ENCODE measurements around the gene MAST4.
"Not testable (repeated sequence)": the region's sequence is repeated elsewhere in the genome, so short reads cannot be mapped to it uniquely, and the experiment has no call there.

MAST4 gene

DNA sequence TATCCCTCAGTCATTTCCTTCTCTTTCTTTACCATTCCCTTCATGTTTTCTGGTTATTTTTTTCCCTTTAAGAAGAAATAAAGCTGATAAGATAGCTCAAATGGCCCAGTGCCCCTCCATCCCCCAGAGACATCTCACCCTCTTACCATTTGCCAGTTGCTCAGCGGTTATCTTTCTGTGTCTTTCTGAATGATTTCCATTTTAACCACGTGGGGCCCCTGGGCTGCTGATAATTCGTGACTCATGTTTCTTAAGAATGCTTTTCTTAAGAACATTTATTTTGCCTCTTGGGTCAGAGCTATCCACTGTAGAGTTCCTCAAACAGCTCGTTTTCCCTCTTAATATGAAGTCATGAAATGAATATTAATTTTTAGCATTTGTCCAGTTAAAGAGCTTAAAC lies 147.8 kb downstream of the MAST4 start:
- DNase-seq (ENCODE audit: low spot score) = no peak

DNA sequence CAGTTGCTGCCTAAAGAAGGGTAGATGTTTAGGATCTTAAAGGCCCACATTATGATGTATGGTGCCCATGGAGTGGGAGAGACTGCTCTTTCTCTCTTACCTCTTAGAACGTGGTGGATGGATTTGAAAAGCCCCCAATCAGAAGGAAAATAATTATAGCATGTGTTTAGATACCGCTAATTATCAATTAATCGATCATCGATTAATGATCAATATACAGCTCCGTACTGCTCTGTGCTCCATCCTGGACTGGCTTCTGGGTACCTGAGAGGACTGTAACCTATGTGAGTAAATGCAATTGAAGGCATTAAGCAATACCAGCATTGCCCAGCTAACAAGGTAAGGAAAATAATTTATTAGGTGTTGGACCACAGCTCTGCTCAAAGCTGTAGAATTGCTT lies 149.1 kb downstream of the MAST4 start:
- no peak for DNase-seq (ENCODE audit: low spot score)

DNA sequence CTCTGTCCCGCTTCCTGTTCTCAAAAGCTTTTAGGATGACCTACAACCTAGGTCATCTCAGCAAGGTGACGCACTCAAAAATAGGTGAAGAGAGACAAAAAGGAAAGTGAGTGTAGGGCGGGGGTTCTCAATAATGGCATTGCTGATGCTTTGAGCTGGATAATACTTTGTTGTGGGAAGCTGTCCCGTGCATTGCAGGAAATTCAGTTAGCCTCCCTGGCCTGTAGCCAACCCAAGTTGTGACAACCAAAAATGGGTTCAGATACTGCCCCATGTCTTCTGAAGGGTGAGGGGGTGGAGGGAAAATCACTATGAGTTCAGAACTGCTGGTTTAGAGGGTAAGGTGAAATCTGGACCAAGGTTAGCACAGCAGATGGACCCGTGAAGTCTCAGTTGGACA lies 151.4 kb downstream of the MAST4 start:
- DNase-seq (ENCODE audit: low spot score) = no peak

DNA sequence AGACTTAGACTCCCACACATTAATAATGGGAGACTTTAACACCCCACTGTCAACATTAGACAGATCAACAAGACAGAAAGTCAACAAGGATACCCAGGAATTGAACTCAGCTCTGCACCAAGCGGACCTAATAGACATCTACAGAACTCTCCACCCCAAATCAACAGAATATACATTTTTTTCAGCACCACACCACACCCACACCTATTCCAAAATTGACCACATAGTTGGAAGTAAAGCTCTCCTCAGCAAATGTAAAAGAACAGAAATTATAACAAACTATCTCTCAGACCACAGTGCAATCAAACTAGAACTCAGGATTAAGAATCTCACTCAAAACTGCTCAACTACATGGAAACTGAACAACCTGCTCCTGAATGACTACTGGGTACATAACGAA lies 156.5 kb downstream of the MAST4 start:
- DNase-seq (ENCODE audit: low spot score) = not testable (repeated sequence)

DNA sequence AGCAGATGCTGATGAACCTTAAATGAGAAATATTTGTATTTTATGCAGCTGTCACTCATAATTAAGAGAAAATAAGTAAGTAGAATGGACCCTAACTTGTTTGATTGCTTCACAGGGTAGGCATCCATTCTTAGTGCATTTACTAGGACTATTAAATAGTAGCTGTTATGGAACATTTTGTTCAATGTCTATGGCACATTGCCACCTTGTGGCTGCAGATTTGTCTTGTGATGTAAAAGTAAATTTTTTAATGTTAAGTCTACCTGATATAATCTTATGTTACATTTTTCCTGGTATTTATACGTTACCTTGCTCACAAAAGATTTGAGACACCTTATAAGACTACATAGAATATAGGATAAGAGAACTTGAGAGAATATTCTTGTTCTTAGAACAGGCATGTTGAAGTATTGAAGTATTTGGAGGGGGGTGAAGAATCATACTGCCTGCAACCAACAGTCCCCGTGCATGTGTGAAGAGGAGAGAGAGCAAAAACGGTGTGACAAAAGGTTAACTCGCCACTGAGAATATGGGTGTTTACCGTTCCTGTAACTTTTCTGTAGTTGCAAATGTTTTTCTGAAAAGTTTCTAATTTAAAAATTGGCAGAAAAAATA lies 161.1 kb downstream of the MAST4 start:
- no peak for DNase-seq (ENCODE audit: low spot score)

DNA sequence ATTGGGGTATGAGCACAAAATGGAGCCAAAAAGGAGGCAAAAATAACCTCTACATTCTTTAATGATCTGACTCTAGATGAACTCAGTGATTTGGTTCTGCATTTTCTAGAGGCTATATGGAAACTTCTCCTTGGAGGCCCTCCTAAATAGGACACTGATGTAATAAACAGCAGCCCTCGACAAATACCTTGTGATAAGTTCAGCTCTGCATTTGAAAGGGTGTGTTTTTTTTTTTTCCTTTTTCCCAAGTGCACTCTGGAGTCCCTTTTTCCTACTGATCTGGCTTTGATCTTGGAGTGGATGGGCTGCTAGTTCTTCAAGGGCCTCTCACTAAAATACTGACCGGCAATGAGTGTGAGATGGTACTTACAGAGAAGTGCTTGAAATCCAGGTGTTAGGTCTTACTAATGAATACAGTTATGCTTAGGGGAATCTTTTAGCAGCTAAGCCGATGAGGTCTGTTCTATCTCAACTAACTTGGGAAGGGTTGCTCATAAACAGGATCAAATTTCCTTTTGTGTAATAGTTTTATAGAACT lies 161.7 kb downstream of the MAST4 start:
- no peak for DNase-seq (ENCODE audit: low spot score)

DNA sequence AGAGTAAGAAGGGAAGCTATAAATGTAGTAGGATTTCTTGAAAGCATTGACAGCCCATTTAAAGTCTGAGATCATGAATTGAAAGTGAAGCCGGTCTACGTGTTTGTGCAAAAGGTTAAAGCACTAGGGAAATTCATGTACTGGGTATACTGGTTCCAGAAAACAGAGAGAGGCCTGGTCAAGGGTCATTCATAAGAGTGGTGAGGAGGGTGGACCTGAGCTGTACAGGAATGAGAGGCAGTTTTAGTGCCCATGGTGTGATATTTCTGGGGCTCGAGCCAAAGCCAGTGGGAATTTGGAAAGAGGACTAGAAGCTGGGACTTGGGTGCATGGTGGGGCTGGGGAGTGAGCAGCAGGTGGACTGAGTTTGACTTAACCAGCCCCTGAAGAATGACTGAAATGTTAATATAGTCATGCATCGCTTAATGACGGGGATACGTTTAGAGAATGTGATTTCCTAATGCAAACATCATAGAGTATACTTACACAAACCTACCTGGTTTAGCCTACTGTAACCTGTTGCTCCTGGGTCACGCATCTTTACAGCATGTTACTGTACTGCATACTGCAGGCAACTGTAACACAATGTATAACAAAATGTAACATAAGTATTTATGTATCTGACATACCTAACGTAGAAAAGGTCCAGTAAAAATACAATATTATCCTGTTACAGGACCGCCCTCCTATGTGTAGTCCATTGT lies 173.0 kb downstream of the MAST4 start:
- no peak for DNase-seq (ENCODE audit: low spot score)

DNA sequence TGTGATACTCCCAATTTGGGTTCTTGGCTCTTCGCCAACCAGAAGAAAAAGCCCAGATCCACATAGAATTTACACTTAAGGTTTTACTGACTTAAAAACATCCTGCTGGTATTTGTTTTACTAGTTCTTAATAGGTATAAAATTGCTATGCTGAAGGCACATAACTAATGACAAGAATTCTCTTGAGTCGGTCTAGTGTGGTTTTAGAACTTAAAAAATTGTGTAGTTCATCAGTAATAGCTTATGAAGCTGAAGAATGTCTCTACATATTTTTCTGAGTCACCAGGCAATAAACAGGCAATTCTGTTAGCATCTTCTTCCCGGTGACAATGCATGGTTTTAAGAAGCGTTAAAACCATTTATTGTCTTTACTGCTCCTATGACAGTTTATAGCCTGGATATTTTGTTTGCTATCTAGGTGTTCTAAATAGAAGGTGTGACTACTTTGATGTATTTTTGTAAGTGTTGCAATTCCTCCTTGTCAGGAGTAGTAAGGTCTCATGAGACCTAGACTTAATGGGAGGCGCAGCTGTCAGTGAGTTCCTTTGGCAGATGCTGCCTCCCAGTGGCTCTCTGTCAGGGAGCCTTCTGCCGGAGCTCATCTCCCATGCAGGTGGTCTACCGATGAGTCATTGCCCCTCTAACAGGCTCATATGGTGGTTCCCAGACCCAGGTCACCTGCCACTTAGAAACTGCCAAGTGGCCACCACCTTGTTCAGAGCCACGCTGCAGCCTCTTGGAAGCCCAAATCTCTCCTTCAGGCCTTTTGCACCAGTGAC lies 173.8 kb downstream of the MAST4 start:
- no peak for DNase-seq (ENCODE audit: low spot score)

DNA sequence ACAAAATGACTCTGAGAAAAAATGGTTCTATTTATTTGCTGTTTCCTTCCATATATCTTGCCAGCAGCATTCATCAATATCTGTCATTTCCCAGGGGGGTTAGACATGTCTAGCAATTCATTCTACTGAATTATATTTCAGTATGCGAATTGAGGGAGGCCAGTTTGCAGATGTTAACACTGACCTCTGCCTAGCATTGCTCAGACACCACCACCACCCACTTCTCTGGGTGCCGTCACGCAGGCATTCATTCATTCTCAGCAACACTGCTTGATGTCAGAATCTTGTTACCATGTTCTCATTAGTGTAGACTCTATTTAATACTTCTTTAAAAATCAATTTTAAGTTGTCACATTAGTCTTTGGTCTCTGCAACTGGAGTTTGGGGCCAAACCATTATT lies 181.7 kb downstream of the MAST4 start:
- DNase-seq (ENCODE audit: low spot score) = no peak

DNA sequence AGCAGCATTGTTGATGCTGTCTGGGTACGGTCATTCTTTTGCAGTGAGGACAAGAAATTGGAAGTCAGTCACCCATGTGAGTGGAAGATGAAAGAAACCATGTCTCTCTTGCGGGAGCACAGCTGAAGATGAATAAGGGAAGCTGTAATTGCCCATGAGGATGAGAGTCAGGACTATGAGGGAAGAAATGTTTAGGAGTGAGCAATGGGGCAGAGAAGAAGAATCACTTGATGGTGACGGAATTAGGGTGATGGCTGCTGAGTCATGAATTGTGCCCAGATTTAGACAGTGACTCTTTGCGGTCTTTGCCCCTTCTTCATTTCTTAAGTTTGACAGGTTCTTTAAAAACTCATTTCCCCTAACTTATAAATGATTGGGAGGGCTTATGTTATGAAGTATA lies 183.3 kb downstream of the MAST4 start:
- no peak for DNase-seq (ENCODE audit: low spot score)

DNA sequence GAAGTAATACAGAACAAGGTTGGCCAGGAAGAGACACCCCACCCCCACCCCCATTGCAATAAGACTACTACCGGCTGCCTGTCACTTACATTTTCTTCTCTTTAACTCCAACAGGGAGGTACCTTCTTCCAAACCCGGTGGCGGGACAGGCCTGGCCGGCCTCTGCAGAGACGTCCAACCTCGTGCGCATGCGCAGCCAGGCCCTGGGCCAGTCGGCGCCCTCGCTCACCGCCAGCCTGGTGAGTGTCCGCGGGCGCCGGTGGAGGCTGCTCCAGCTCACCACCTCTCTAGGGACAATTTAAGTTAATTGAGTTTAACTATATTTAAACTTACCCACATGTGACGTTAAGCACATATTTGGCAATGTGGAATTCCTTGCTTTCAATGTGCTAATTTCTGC lies 192.4 kb downstream of the MAST4 start:
- DNase-seq (ENCODE audit: low spot score) = no peak

DNA sequence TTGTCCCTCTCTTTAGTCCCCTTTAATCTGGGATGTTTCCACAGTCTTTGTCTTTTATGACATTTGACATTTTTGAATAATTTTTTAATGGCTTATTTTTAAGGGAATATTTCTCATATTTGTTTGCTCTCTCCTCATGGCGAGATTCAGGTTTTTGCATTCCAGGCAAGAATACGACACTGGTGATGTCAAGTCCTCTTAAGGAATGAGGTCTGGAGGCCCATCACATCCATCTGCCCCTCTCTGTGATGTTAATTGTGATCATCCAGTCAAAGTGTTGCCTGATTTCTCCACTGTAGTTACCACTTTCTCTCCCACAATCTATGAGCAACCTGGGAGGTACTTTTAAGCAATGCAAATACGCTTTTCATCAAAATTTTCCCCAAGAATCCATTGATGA lies 193.2 kb downstream of the MAST4 start:
- DNase-seq (ENCODE audit: low spot score) = no peak

DNA sequence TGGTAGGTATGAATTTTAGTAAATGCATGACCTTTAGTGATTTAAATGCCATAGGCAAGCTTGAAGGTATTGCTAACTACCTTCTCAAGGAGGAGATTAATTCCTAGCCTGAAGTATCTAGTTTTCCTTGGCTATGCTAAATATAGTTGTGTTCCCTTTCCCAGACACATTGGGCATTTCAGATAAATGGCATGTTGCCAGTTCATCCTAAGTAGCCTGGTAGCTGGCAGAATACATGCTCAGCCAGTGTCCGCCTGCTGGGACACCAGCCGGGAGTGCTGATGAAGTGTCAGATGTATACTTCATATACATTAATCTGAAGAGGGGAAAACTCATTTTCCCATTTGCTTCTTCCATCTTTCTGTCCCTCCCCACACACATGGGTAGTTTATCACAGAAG lies 196.9 kb downstream of the MAST4 start:
- no peak for DNase-seq (ENCODE audit: low spot score)

DNA sequence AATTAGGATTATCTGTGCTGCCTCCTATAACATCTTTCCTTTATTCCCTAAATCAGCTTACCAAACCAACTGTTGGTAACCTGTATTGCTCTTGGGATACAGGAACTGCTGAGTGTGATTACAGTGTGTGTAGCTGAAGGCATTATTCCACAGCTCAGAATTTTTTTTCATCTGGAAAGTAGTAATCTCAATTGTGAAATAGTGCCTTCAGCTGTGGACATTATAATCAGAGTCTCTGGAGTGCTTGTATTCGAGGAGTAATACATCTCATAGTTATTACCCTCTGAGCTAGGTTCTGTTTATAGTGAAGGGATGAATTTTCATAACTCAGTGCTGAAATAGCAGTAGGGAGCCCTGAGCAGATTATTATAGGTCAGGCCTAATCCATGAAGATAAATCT lies 199.5 kb downstream of the MAST4 start:
- no peak for DNase-seq (ENCODE audit: low spot score)

DNA sequence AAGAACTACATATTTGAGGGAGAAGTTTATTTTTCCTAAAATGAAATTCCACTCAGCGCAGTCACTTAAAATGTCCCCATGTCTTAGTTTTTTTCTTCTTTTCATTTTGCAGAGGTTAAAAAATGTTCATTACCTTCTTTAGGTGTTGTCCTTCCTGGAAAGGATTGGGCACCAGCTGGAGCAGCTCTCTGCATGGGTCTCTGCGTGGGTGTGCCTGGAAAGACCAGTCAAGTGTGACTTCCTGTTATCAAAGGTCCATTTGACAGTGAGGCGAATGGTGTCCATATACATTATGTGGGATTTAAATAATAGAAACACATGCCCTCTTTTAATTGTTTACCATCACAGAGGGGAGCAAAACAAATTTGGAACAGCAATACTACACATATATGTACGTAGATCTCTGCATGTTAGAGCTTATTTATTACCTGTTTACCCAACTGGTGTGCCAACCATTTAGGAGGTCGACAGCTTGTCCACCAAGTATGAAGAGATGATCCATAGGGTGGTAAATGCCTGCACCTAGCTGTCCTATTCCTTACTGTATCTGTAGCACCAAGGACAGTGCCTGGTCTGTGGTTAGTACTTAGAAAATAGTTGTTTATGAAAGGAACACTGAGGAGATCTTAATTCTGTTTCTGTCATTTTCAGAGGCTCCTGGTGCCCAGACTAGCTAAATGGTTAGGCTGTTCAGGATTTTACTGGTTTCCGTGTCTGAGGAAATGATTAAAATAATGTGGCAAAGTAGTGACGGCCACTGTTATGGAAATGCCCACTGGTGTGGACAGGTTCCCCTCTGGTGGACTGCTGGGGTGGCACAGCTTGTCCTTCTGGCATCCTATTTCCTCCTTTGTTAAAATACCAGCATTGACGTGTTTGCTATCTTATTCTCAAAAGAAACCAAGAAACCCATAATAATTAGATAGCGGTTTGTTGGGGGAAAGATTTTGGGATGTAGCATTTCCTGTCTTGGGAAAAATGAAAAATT lies 200.4 kb downstream of the MAST4 start:
- DNase-seq (ENCODE audit: low spot score) = no peak

DNA sequence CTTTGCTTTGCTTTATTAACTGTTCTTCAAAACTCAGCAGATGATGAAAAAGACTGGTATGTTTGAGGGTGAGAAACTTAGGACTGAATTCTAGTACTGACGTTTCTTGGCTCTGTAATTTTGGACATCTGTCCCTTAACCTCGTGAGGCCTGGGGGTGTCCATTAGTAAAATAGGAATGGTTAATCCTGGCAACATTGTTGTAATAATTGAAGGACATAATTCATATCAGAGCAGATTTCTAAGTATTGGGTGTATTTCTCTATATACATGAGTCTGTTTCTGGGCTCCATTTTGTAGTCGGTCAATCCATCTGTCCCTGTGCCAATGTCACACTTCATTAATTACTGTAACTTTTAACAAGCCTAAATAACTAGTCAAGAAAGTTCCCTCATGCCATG lies 206.7 kb downstream of the MAST4 start:
- no peak for DNase-seq (ENCODE audit: low spot score)

DNA sequence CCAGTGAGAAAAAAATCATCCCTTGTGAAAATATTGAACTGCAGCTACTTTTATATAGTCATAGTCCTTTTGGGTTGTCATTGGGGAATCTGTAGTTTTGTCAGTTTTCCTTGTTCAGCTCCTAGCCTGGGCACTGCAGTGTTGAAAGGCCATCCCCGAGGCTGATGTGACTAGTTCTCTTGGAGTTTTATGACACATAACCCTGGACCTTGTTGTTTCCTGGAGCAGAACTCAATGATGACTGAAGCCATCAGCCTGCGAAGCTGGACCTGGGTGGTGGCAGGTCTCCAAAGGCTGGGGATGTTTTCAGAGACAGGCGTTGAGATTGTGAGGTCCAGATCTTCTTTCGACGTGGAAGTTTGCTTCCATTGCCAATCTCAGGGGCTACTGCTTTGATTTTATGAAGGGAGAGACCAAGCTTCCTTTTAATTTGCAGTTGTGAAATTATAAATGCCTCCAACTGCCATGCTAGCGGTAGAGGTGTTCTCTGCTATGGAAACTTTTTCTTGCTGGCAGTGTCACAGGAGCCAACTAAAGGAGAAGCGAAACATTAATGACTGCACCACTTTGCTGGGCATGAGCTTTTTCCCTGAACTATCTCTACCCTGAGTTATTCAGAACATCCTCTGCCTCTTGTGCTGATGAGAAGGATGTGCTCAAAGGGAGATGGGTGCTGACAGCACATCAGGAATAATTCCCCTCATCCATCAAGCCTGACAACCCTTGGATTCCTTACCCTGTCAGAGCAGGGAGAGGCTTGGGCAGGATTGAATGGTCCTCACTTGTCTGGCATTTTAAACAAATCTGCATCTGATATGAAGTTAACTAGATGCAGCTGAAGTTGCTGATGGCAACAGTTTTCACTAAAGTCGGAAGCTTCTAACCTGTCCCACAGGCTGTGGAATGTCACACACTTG lies 209.6 kb downstream of the MAST4 start:
- DNase-seq (ENCODE audit: low spot score) = no peak

DNA sequence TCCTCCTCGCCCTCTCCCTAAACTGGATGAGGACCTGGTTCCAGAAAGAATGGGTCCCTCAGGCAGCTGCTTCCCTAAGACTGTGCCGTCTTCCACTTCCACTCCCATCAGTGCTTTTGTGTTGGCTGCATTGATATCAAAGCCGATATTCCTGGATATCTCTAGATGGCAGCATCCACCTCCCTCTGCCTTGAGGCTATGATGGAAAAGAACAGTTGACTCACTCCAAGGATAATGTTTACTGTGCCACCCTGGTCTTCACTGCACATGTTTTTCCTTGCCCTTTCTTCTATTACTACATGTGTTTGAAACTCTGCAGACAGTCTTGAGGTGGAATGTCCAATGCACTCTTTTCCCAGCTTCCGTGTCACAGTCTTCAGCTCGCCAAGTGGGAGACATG lies 211.6 kb downstream of the MAST4 start:
- no peak for DNase-seq (ENCODE audit: low spot score)

DNA sequence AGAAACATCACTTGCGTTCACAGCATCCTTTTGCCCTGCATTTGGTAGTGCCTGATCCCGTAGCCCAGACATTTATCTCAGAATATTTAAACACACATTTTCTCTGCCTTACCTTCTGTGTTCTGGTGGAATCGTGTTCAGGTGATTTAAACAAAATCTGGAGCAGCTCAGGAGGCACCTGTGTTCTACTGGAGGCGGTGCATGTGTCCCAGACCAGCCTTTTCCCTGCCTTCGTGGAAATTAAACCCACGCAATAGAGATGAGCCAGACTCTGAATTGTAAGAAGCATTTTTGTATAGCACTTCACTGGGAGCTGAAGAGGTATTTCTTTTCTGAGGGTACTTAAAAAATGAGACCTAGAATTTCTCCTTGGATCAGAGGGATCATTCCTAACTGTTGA lies 212.5 kb downstream of the MAST4 start:
- DNase-seq (ENCODE audit: low spot score) = no peak

DNA sequence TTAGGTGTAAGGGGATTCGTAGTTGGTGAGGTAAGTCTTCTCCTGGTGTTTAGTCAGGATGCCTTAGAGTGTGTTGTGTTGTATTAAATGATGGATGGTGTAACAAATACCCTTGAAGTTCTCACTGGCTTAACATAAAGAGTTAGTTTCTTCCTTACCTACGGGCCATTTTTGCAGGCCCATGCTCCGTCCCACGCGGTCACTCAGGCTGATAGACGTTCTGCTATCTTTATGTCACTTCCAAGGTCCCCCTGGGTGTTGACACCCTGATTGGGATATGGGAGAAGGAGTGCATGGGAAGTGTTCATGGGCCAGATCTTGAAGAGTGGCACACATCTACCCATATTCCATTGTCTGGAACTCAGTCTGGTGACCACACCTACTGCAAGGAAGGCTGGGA lies 214.0 kb downstream of the MAST4 start:
- DNase-seq (ENCODE audit: low spot score) = no peak

DNA sequence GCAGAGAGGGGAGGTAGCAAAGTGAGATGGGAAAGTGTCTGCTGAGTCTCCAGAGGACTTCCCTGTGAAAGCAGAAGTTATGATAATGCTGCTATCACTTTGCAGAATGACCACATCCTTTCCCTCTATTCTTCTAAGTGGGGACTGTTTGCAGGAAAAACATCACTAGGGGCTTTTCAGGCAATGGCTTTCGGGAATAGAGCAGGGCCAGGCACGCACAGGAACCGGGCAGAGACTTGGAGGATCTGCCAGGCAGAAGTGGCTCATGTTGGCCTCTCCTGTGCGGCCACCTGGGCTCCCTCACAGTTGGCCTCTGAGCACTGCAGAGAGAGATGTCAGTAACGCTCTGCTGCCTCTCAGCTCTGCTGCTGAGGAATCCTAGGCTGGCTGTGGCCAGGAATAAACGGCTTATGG lies 214.7 kb downstream of the MAST4 start:
- DNase-seq (ENCODE audit: low spot score) = no peak
